Osteoblast (primary cell): ENCODE data around the gene SLC26A6. TPM values are rescaled to one million over a fixed set of nuclear protein-coding genes. Genes with fewer than 3 reads are reported as not detected.

Source experiments
- DNase-seq: peaks from one replicate; pipeline ENCODE4 v3.0.0; 2011; ENCODE audit warnings: low spot score, mixed read lengths; ENCODE audit not compliant: insufficient read length; ENCODE audit errors: missing footprints
- H2AFZ ChIP-seq: 2 replicates; pipeline ENCODE4 v1.6.0; 2011; ENCODE audit warnings: mild to moderate bottlenecking, low read length
- H3K27ac ChIP-seq: 2 replicates; pipeline ENCODE4 v1.5.1; 2011; ENCODE audit warnings: mild to moderate bottlenecking, low read depth, low read length, moderate library complexity
- H3K27me3 ChIP-seq: 2 replicates; pipeline ENCODE4 v1.6.0; 2012; ENCODE audit warnings: mild to moderate bottlenecking, control low read depth, inconsistent platforms, low read length, moderate library complexity; ENCODE audit not compliant: insufficient read depth
- H3K36me3 ChIP-seq: 2 replicates; pipeline ENCODE4 v1.5.1; 2011; ENCODE audit warnings: mild to moderate bottlenecking, low read length, control low read depth, moderate library complexity; ENCODE audit not compliant: insufficient read depth
- H3K4me1 ChIP-seq: 2 replicates; pipeline ENCODE4 v1.5.1; 2011; ENCODE audit warnings: mild to moderate bottlenecking, low read length, control low read depth, moderate library complexity; ENCODE audit not compliant: insufficient read depth
- H3K4me2 ChIP-seq: 2 replicates; pipeline ENCODE4 v1.6.0; 2011; ENCODE audit warnings: mild to moderate bottlenecking, low read length; ENCODE audit not compliant: insufficient read depth
- H3K4me3 ChIP-seq: fragments of 200-600 bp; sonication (generic); 3 replicates; pipeline ENCODE4 v1.5.1; 2012; ENCODE audit warnings: mild to moderate bottlenecking, low read length, inconsistent platforms; ENCODE audit not compliant: insufficient read depth
- H3K79me2 ChIP-seq: 2 replicates; pipeline ENCODE4 v1.6.0; 2012; ENCODE audit warnings: mild to moderate bottlenecking, low read length, control low read depth, inconsistent platforms; ENCODE audit not compliant: insufficient read depth
- H3K9me3 ChIP-seq: 2 replicates; pipeline ENCODE4 v1.5.1; 2011; ENCODE audit warnings: low read depth, low read length, control low read depth
- H4K20me1 ChIP-seq: 2 replicates; pipeline ENCODE4 v1.6.0; 2012; ENCODE audit warnings: mild to moderate bottlenecking, low read length, control low read depth; ENCODE audit not compliant: insufficient read depth
- CTCF ChIP-seq: IDR thresholded peaks from 2 replicates; pipeline ENCODE4 v1.5.1; 2011; ENCODE audit warnings: mild to moderate bottlenecking, low read depth, low read length, moderate library complexity; ENCODE audit errors: extremely low read depth
- total RNA-seq: library from RNA; depleted of rRNA; stranded (reverse); fragments of >200 nt; gene quantifications from 2 replicates; pipeline ENCODE4 v1.2.3, GENCODE V29; 2012

Gene SLC26A6
- total RNA-seq, 1 donor = 30.8 TPM

- no peak overlapping the region for H2AFZ ChIP-seq
- no peaks in the 10 kb centered on the region for H3K79me2 ChIP-seq
Measured at GRCh38 chr3:48655063-48655462, 19.8 kb upstream of the SLC26A6 start.

GRCh38 chr3:48652923-48653715, 17.9 kb upstream of the SLC26A6 start:
- H3K4me2 ChIP-seq = no peak overlapping the region
- TF ChIP-seq CTCF = no peak

More at GRCh38 chr3:48655063-48655462, 19.8 kb upstream of the SLC26A6 start:
- TF ChIP-seq CTCF = no peak
- H3K4me1 ChIP-seq = peaks cover 3% of the 10 kb centered on the region
- no peaks in the 10 kb centered on the region for H3K27me3 ChIP-seq
- H3K36me3 ChIP-seq = no peaks in the 10 kb centered on the region
- H3K4me2 ChIP-seq = no peak overlapping the region
- H4K20me1 ChIP-seq = no peaks in the 10 kb centered on the region
- no peak overlapping the region for H3K27ac ChIP-seq
- no peaks in the 10 kb centered on the region for H3K9me3 ChIP-seq
- no peak for DNase-seq
- H3K4me3 ChIP-seq = no peak overlapping the region

GRCh38 chr3:48651771-48652170, 16.5 kb upstream of the SLC26A6 start:
- Histone ChIP-seq H3K4me2 (no peak overlapping the region), H2AFZ (no peak overlapping the region), H3K9me3 (no peaks in the 10 kb centered on the region), H3K79me2 (no peaks in the 10 kb centered on the region), H3K36me3 (no peaks in the 10 kb centered on the region), H3K4me1 (peaks cover 3% of the 10 kb centered on the region), H3K4me3 (no peak overlapping the region), H3K27me3 (no peaks in the 10 kb centered on the region), H3K27ac (no peak overlapping the region), H4K20me1 (no peaks in the 10 kb centered on the region)
- TF ChIP-seq CTCF = no peak
- DNase-seq = no peak

More at GRCh38 chr3:48652923-48653715, 17.9 kb upstream of the SLC26A6 start:
- DNase-seq = no peak
- Histone ChIP-seq H4K20me1 (no peaks in the 10 kb centered on the region), H3K9me3 (no peaks in the 10 kb centered on the region), H3K79me2 (no peaks in the 10 kb centered on the region), H3K4me3 (no peak overlapping the region), H3K27me3 (no peaks in the 10 kb centered on the region), H3K36me3 (no peaks in the 10 kb centered on the region), H2AFZ (no peak overlapping the region), H3K27ac (no peak overlapping the region), H3K4me1 (peaks cover 3% of the 10 kb centered on the region)

GRCh38 chr3:48650723-48651122, 15.5 kb upstream of the SLC26A6 start:
- H4K20me1 ChIP-seq = no peaks in the 10 kb centered on the region
- no peak overlapping the region for H3K27ac ChIP-seq
- no peaks in the 10 kb centered on the region for H3K9me3 ChIP-seq
- no peak overlapping the region for H3K4me3 ChIP-seq
- H3K4me2 ChIP-seq = no peak overlapping the region
- no peak for TF ChIP-seq CTCF
- no peak overlapping the region for H2AFZ ChIP-seq
- no peaks in the 10 kb centered on the region for H3K36me3 ChIP-seq
- DNase-seq = no peak
- no peaks in the 10 kb centered on the region for H3K27me3 ChIP-seq
- H3K79me2 ChIP-seq = no peaks in the 10 kb centered on the region
- H3K4me1 ChIP-seq = no peaks in the 10 kb centered on the region
